ENCODE measurements around the gene ADTRP.

- TF ChIP-seq CTCF (IDR thresholded peaks at IDR 0.05 in 8 of 11, conservative IDR thresholded peaks at IDR 0.05 in 3 of 11), result no peak
- TF ChIP-seq POLR2AphosphoS5 (IDR thresholded peaks at IDR 0.05), result no peak
- TF ChIP-seq POLR2A (IDR thresholded peaks at IDR 0.05), result no peak
These were observed 39.8 kb downstream of the ADTRP start for GRCh38 chr6:11738661-11739375.
